Upper lobe of left lung (tissue), 4 donors: ENCODE results near the gene ERG.

Source experiments
- CTCF ChIP-seq, 6 experiments: fragments of 450-650 bp in 4 of 6; fragments of 200-600 bp in 2 of 6; sonication (generic) in 2 of 6; IDR thresholded peaks; one replicate each; pipeline ENCODE4 v1.5.1; 2016 to 2019; ENCODE audit warnings: antibody characterized with exemption in 6 of 6
- EP300 ChIP-seq, 4 donors: sonication (generic); formaldehyde crosslinking; IDR thresholded peaks; one replicate each; pipeline ENCODE4 v1.5.1; 2017; ENCODE audit warnings: antibody characterized with exemption in 4 of 4, control low read depth in 2 of 4

DNA sequence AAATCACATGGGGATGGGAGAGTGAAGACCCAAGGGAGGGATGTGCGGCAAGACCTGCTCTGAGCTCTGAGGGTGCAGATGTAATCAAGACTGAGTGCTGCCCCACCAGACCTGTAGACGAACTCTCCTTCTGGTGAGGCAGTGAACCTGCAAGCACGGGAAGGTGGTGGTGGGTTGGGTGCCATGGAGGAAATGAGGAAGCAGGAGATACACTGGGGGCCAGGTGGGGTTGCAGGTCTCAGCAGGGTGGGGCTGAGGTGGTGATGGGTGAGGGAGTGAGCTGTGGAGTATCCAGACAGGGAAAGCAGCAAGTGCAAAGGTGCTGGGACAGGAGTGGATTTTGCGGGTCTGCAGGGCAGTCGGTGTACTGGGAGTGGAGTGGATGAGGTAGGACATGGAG, 139.2 kb downstream of the ERG start:
- TF ChIP-seq CTCF (IDR thresholded peaks at IDR 0.05) (no peak), EP300 (IDR thresholded peaks at IDR 0.05) (no peak)
